Keratinocyte (primary cell): Measurements from ENCODE around the gene LIMS4.
"Not testable (repeated sequence)": the region's sequence is repeated elsewhere in the genome, so short reads cannot be mapped to it uniquely, and the experiment has no call there.

Experiments
- EZH2 ChIP-seq: IDR thresholded peaks from one replicate; pipeline ENCODE4 v1.6.1; 2012; ENCODE audit warnings: inconsistent platforms, mild to moderate bottlenecking, low read length, moderate library complexity
- TF ChIP-seq, protein P1 (sequence below), 3 experiments: IDR thresholded peaks in 1 of 3; conservative IDR thresholded peaks in 1 of 3; optimal IDR thresholded peaks in 1 of 3; 2 replicates in 2 of 3; 3 replicates in 1 of 3; pipeline versions ENCODE3 to v1.5.1; 2011; ENCODE audit warnings: low read length in 3 of 3, mild to moderate bottlenecking in 3 of 3, moderate library complexity in 2 of 3, control low read depth in 1 of 3, inconsistent platforms in 1 of 3; ENCODE audit not compliant: insufficient read depth in 2 of 3; ENCODE audit errors: extremely low read depth in 1 of 3

- TF ChIP-seq, protein P1, sequence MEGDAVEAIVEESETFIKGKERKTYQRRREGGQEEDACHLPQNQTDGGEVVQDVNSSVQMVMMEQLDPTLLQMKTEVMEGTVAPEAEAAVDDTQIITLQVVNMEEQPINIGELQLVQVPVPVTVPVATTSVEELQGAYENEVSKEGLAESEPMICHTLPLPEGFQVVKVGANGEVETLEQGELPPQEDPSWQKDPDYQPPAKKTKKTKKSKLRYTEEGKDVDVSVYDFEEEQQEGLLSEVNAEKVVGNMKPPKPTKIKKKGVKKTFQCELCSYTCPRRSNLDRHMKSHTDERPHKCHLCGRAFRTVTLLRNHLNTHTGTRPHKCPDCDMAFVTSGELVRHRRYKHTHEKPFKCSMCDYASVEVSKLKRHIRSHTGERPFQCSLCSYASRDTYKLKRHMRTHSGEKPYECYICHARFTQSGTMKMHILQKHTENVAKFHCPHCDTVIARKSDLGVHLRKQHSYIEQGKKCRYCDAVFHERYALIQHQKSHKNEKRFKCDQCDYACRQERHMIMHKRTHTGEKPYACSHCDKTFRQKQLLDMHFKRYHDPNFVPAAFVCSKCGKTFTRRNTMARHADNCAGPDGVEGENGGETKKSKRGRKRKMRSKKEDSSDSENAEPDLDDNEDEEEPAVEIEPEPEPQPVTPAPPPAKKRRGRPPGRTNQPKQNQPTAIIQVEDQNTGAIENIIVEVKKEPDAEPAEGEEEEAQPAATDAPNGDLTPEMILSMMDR (optimal IDR thresholded peaks at IDR 0.05 in 1 of 3, IDR thresholded peaks at IDR 0.05 in 1 of 3, conservative IDR thresholded peaks at IDR 0.05 in 1 of 3; ENCODE audit: extremely low read depth in 1 of 3, insufficient read depth in 2 of 3, low read length in 3 of 3), result not testable (repeated sequence)
- not testable (repeated sequence) for TF ChIP-seq EZH2
These were observed 49.6 kb downstream of the LIMS4 start for GRCh38 chr2:110422852-110423573.
